GM10266 (cell line): ENCODE measurements around the gene XRCC1.

Source experiments
- DNase-seq: peaks from one replicate; pipeline ENCODE4 v3.0.0; 2012; ENCODE audit errors: extremely low spot score
- TF ChIP-seq, protein P1 (sequence below): IDR thresholded peaks from 2 replicates; pipeline ENCODE4 v1.5.1; 2012; ENCODE audit warnings: mild to moderate bottlenecking, low read depth; ENCODE audit not compliant: control insufficient read depth, insufficient read depth; ENCODE audit errors: missing control alignments

Gene XRCC1

GRCh38 chr19:43620061-43621001 is 45.0 kb upstream of the XRCC1 start:
- DNase-seq: no peak
- TF ChIP-seq, protein P1, sequence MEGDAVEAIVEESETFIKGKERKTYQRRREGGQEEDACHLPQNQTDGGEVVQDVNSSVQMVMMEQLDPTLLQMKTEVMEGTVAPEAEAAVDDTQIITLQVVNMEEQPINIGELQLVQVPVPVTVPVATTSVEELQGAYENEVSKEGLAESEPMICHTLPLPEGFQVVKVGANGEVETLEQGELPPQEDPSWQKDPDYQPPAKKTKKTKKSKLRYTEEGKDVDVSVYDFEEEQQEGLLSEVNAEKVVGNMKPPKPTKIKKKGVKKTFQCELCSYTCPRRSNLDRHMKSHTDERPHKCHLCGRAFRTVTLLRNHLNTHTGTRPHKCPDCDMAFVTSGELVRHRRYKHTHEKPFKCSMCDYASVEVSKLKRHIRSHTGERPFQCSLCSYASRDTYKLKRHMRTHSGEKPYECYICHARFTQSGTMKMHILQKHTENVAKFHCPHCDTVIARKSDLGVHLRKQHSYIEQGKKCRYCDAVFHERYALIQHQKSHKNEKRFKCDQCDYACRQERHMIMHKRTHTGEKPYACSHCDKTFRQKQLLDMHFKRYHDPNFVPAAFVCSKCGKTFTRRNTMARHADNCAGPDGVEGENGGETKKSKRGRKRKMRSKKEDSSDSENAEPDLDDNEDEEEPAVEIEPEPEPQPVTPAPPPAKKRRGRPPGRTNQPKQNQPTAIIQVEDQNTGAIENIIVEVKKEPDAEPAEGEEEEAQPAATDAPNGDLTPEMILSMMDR: no peak

DNA sequence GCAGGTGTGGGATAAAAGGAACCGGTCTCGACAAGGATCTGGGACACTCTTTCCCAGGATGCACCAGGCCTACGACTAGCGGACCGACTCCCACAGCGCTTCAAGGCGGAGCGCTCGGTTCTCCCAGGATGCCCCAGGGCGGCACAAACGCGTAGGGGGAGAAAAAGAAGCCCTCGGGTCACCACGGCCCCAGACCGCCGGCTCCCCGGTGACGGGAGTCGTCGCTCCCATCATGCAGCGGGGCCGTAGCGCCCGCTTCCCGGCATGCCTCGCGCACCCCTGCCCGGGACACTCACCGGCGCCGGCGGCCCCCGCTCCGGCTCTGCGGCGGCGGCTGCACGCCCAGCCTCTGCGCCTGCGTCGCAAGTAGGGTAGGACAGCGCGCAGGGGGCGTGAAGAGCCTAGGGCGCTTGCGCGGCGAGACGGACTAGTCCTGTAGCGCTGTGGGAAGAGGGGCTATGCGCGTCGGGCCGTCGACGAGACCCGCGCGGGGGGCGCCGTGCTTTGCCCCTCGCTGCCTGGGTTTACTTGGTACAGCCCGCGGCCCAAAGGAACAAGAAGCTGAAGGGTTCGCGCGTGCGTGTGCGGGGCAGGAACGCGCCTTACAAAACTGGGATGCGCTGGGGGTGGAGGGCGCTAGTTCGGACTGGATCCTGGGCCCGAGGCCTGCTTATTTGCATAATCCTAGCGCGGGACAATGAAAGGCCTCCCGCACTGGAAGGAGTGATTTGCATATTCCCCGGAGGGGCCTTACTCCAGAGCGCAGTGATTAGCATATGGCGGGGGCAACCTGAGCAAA is 44.1 kb upstream of the XRCC1 start, which contains the start of gene ZNF428:
Gene ZNF428 (minus strand): TSS at position 368 of the 799 bp plus-strand sequence. CDS start 5,325 bp downstream, outside the sequence.
- TF ChIP-seq, protein P1: no peak
- DNase-seq: peak; percentile 95

DNA sequence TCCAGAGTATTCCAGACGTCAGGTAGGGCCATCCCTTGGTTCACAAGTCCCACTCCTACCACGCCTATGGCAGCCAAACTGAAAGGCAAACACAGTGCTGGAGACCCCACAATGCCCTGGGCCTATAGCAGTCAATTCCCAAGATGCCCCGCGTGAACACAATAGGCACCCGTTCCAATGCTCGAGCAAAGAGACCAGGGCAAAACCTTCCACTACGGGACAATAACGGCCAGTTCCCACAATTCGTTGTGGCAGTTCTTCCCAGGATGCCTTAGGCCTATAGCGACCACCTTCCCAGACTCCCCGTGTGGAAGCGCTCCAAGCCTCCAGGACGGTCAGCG is 43.6 kb upstream of the XRCC1 start:
- peak; percentile 79 for DNase-seq
- TF ChIP-seq, protein P1: no peak

- TF ChIP-seq, protein P1: no peak
- DNase-seq: no peak
Observed at GRCh38 chr19:43616954-43617353, 41.6 kb upstream of the XRCC1 start.

DNA sequence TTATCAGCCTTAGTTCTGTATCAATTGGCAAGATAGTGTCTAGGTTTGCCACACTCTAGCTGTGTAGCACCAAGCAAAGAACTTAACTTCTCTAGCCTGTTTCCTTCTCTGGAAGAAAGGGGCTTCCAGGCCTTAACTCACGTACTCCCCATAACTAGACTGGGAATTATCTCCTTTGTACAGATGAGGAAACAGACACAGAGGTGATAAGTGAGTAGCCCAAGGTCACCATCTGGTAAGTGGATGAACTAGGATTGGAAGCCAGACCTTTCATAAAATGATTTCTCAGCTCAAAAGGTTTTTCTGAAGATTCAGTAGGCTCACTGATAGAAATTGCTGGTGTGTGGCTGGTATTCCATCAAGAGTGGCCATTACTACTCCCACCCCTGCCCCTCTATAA is 41.0 kb upstream of the XRCC1 start:
- no peak for DNase-seq
- TF ChIP-seq, protein P1: no peak

DNA sequence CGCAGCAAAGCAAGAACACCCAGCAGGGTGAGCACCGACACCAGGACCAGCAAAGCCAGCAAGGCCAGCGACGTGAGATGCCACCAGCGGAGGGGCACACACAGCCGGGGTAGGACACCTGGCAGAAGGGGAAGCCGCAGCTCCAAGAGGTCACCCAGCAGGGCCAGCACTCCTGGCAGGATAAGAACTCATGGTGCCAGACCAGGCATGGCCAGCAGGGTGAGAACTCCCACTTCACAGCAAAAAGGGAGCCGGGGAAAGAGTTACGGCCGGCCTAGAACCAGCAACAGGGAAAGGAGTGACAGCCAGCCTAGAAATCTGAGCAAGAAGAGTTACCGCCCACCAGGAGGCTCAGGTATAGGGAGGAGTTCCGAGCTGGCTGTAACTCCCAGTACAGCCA is 37.0 kb upstream of the XRCC1 start:
- TF ChIP-seq, protein P1: no peak
- no peak for DNase-seq

DNA sequence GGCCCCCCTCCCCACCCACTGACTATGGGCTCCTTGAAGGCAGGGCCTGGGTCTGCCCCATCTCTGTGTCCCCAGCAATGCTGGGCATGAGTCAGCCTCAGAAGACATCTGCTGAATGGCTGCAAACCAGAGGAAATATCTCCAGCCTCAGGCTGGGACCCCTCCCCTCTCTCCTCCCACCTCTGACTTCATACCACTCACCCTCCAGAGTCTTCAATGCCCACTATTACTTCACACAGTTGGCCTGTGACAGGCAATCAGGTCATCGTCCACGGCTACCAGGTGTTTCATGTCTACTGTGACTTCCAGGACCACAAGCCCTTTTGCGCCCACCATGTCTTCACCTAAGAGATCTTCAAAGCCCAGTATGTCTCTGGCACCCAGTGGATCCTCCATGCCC is 36.5 kb upstream of the XRCC1 start, which contains the start of gene SRRM5:
Gene SRRM5 (plus strand): TSS at position 301 of the 400 bp plus-strand sequence. CDS start 34 bp downstream, at position 335.
- TF ChIP-seq, protein P1: no peak
- no peak for DNase-seq
